Measurements from ENCODE around the gene UGT1A10.
"Not testable (repeated sequence)": the region's sequence is repeated elsewhere in the genome, so short reads cannot be mapped to it uniquely, and the experiment has no call there.

Gene UGT1A10

GRCh38 chr2:233698740-233699139, 62.5 kb downstream of the UGT1A10 start:
- DNase-seq, result no peak

GRCh38 chr2:233699424-233700027, 63.3 kb downstream of the UGT1A10 start:
- DNase-seq, result no peak

- DNase-seq, result no peak
Measured at GRCh38 chr2:233700028-233700635, 63.9 kb downstream of the UGT1A10 start.

- not testable (repeated sequence) for DNase-seq
Measured at GRCh38 chr2:233700842-233701241, 64.6 kb downstream of the UGT1A10 start.

GRCh38 chr2:233702238-233702637, 66.0 kb downstream of the UGT1A10 start:
- no peak for DNase-seq

GRCh38 chr2:233705911-233706506, 69.8 kb downstream of the UGT1A10 start:
- no peak for DNase-seq

GRCh38 chr2:233706720-233707119, 70.5 kb downstream of the UGT1A10 start:
- no peak for DNase-seq

- no peak for DNase-seq
Measured at GRCh38 chr2:233707940-233708644, 71.8 kb downstream of the UGT1A10 start.

GRCh38 chr2:233708942-233709341, 72.7 kb downstream of the UGT1A10 start:
- no peak for DNase-seq

GRCh38 chr2:233711312-233712008, 75.2 kb downstream of the UGT1A10 start:
- DNase-seq, result peak; percentile 47

- no peak for DNase-seq
Measured at GRCh38 chr2:233712611-233713261, 76.5 kb downstream of the UGT1A10 start, which contains the start of gene UGT1A5. UGT1A5 (plus strand) TSS chr2:233712907; CDS start chr2:233712992, 85 bp downstream.

GRCh38 chr2:233713262-233713615, 77.0 kb downstream of the UGT1A10 start:
- DNase-seq, result no peak

- DNase-seq, result no peak
Measured at GRCh38 chr2:233714121-233714520, 77.9 kb downstream of the UGT1A10 start.

- no peak for DNase-seq
Measured at GRCh38 chr2:233718552-233718951, 82.3 kb downstream of the UGT1A10 start, which contains the start of gene UGT1A4. UGT1A4 (plus strand) TSS chr2:233718736; CDS start chr2:233718821, 85 bp downstream.

- DNase-seq, result no peak
Measured at GRCh38 chr2:233728723-233729301, 92.6 kb downstream of the UGT1A10 start, which contains the start of gene UGT1A3. UGT1A3 (plus strand) TSS chr2:233729042; CDS start chr2:233729127, 85 bp downstream.

GRCh38 chr2:233736868-233737653, 100.8 kb downstream of the UGT1A10 start:
- not testable (repeated sequence) for DNase-seq

- no peak for DNase-seq
Measured at GRCh38 chr2:233740870-233741269, 104.6 kb downstream of the UGT1A10 start.

GRCh38 chr2:233743464-233744259, 107.4 kb downstream of the UGT1A10 start:
- DNase-seq, result no peak

GRCh38 chr2:233745073-233745755, 109.0 kb downstream of the UGT1A10 start:
- no peak for DNase-seq

GRCh38 chr2:233745838-233746237, 109.6 kb downstream of the UGT1A10 start:
- DNase-seq, result not testable (repeated sequence)

Measured in activated T-cell treated with anti-CD3 and anti-CD28 coated beads for 4 hours (primary cell).